Measurements from ENCODE around the gene SCP2.

Gene SCP2

GRCh38 chr1:52916241-52916975, 10.7 kb upstream of the SCP2 start:
- no peak overlapping the region for H4K8ac ChIP-seq (ENCODE audit: low read depth, low read length)
- H3K4me1 ChIP-seq (ENCODE audit: control insufficient read depth in 2 of 2, insufficient read depth in 1 of 2, low read depth in 1 of 2, low read length in 2 of 2) = peaks cover 0 to 1% of the 10 kb centered on the region in 2 donors
- no peak overlapping the region for H2BK5ac ChIP-seq (ENCODE audit: low read length)
- H3K23ac ChIP-seq (ENCODE audit: low read depth, low read length, poor library complexity) = no peak overlapping the region
- WGBS, 2 donors (ENCODE audit: extremely low coverage in 2 of 2, insufficient read length in 2 of 2, insufficient replicate concordance in 1 of 2) = no CpG with 5 or more reads among the region's 10 CpGs
- no peak overlapping the region for H2BK12ac ChIP-seq (ENCODE audit: low read length)
- H3K4ac ChIP-seq (ENCODE audit: low read length) = no peak overlapping the region
- H3K9ac ChIP-seq (ENCODE audit: low read depth, low read length, poor library complexity) = no peak overlapping the region
- H2AFZ ChIP-seq (ENCODE audit: low read length) = no peak overlapping the region
- H3K4me3 ChIP-seq (ENCODE audit: low read length in 2 of 2) = no peak overlapping the region
- H2BK120ac ChIP-seq (ENCODE audit: low read depth, low read length) = no peak overlapping the region
- H3K79me1 ChIP-seq (ENCODE audit: low read depth, low read length) = no peaks in the 10 kb centered on the region
- no peak overlapping the region for H2AK5ac ChIP-seq (ENCODE audit: low read depth, low read length)
- no peak overlapping the region for H3K18ac ChIP-seq (ENCODE audit: low read length)
- H3K27me3 ChIP-seq (ENCODE audit: control insufficient read depth in 3 of 3, insufficient read depth in 3 of 3, low read depth in 1 of 3, low read length in 3 of 3) = peaks cover 5 to 71% (median 15%) of the 10 kb centered on the region in 3 experiments
- no peak overlapping the region for H2BK15ac ChIP-seq (ENCODE audit: low read length)
- H3K9me3 ChIP-seq (replicated peaks in 1 of 2; ENCODE audit: control insufficient read depth in 2 of 2, insufficient read depth in 1 of 2, low read depth in 1 of 2, low read length in 2 of 2) = peaks cover 0 to 8% of the 10 kb centered on the region in 2 donors
- no peak overlapping the region for H3K27ac ChIP-seq (replicated peaks; ENCODE audit: low read length)
- no peak overlapping the region for H3K14ac ChIP-seq (ENCODE audit: low read length)
- no peak overlapping the region for H3K4me2 ChIP-seq (ENCODE audit: insufficient read depth, low read length, poor library complexity, severe bottlenecking)
- no peak for DNase-seq (ENCODE audit: low spot score)
- H4K91ac ChIP-seq (ENCODE audit: low read depth, low read length, poor library complexity) = no peak overlapping the region
- H3K36me3 ChIP-seq (replicated peaks in 1 of 2; ENCODE audit: control insufficient read depth in 2 of 2, insufficient read depth in 2 of 2, low read length in 2 of 2) = no peaks in the 10 kb centered on the region

DNA sequence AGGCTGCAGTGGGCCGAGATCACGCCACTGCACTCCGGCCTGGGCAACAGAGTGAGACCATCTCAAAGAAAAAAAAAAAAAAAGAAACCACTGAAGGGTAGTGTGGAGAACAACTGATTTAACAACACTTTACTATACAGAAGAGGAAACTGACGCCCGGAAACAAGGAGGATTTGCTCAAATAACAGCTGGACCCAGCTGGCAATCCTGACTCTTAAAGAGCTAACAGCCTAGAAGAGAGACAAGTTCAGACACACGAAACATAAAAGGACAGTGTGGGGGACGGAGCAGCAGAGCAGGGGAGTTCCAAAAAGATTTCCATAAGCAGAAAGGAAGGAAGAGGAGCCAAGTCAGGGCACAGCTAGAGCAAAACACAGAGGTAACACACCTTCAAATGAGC, 9.9 kb upstream of the SCP2 start:
- no peak overlapping the region for H4K91ac ChIP-seq (ENCODE audit: low read depth, low read length, poor library complexity)
- no peak overlapping the region for H3K23ac ChIP-seq (ENCODE audit: low read depth, low read length, poor library complexity)
- DNase-seq (ENCODE audit: low spot score) = no peak
- H2BK15ac ChIP-seq (ENCODE audit: low read length) = no peak overlapping the region
- no peak overlapping the region for H3K4me3 ChIP-seq (ENCODE audit: low read length in 2 of 2)
- no peak overlapping the region for H3K4ac ChIP-seq (ENCODE audit: low read length)
- WGBS, 2 donors (ENCODE audit: extremely low coverage in 2 of 2, insufficient read length in 2 of 2, insufficient replicate concordance in 1 of 2) = no CpG with 5 or more reads among the region's 7 CpGs
- no peak overlapping the region for H2BK5ac ChIP-seq (ENCODE audit: low read length)
- H3K79me1 ChIP-seq (ENCODE audit: low read depth, low read length) = no peaks in the 10 kb centered on the region
- no peak overlapping the region for H2AK5ac ChIP-seq (ENCODE audit: low read depth, low read length)
- H3K9me3 ChIP-seq (replicated peaks in 1 of 2; ENCODE audit: control insufficient read depth in 2 of 2, insufficient read depth in 1 of 2, low read depth in 1 of 2, low read length in 2 of 2) = peaks cover 0 to 8% of the 10 kb centered on the region in 2 donors
- no peak overlapping the region for H2BK12ac ChIP-seq (ENCODE audit: low read length)
- no peak overlapping the region for H4K8ac ChIP-seq (ENCODE audit: low read depth, low read length)
- no peak overlapping the region for H3K18ac ChIP-seq (ENCODE audit: low read length)
- H3K4me1 ChIP-seq (ENCODE audit: control insufficient read depth in 2 of 2, insufficient read depth in 1 of 2, low read depth in 1 of 2, low read length in 2 of 2) = peaks cover 0 to 1% of the 10 kb centered on the region in 2 donors
- no peak overlapping the region for H3K9ac ChIP-seq (ENCODE audit: low read depth, low read length, poor library complexity)
- no peak overlapping the region for H2BK120ac ChIP-seq (ENCODE audit: low read depth, low read length)
- no peaks in the 10 kb centered on the region for H3K36me3 ChIP-seq (replicated peaks in 1 of 2; ENCODE audit: control insufficient read depth in 2 of 2, insufficient read depth in 2 of 2, low read length in 2 of 2)
- H3K27me3 ChIP-seq (ENCODE audit: control insufficient read depth in 3 of 3, insufficient read depth in 3 of 3, low read depth in 1 of 3, low read length in 3 of 3) = peaks cover 7 to 77% (median 23%) of the 10 kb centered on the region in 3 experiments
- H3K14ac ChIP-seq (ENCODE audit: low read length) = no peak overlapping the region
- no peak overlapping the region for H2AFZ ChIP-seq (ENCODE audit: low read length)
- H3K4me2 ChIP-seq (ENCODE audit: insufficient read depth, low read length, poor library complexity, severe bottlenecking) = no peak overlapping the region
- H3K27ac ChIP-seq (replicated peaks; ENCODE audit: low read length) = no peak overlapping the region

GRCh38 chr1:52917581-52917980, 9.5 kb upstream of the SCP2 start:
- H4K91ac ChIP-seq (ENCODE audit: low read depth, low read length, poor library complexity) = no peak overlapping the region
- H3K36me3 ChIP-seq (replicated peaks in 1 of 2; ENCODE audit: control insufficient read depth in 2 of 2, insufficient read depth in 2 of 2, low read length in 2 of 2) = no peaks in the 10 kb centered on the region
- peaks cover 0 to 1% of the 10 kb centered on the region in 2 donors for H3K4me1 ChIP-seq (ENCODE audit: control insufficient read depth in 2 of 2, insufficient read depth in 1 of 2, low read depth in 1 of 2, low read length in 2 of 2)
- no CpG with 5 or more reads among the region's 1 CpG for WGBS, 2 donors (ENCODE audit: extremely low coverage in 2 of 2, insufficient read length in 2 of 2, insufficient replicate concordance in 1 of 2)
- DNase-seq (ENCODE audit: low spot score) = no peak
- H2AK5ac ChIP-seq (ENCODE audit: low read depth, low read length) = no peak overlapping the region
- H2BK120ac ChIP-seq (ENCODE audit: low read depth, low read length) = no peak overlapping the region
- H3K4ac ChIP-seq (ENCODE audit: low read length) = no peak overlapping the region
- no peak overlapping the region for H3K4me2 ChIP-seq (ENCODE audit: insufficient read depth, low read length, poor library complexity, severe bottlenecking)
- no peak overlapping the region for H3K9ac ChIP-seq (ENCODE audit: low read depth, low read length, poor library complexity)
- H2BK5ac ChIP-seq (ENCODE audit: low read length) = no peak overlapping the region
- H3K79me1 ChIP-seq (ENCODE audit: low read depth, low read length) = no peaks in the 10 kb centered on the region
- H4K8ac ChIP-seq (ENCODE audit: low read depth, low read length) = no peak overlapping the region
- H3K23ac ChIP-seq (ENCODE audit: low read depth, low read length, poor library complexity) = no peak overlapping the region
- peaks cover 7 to 78% (median 27%) of the 10 kb centered on the region in 3 experiments for H3K27me3 ChIP-seq (ENCODE audit: control insufficient read depth in 3 of 3, insufficient read depth in 3 of 3, low read depth in 1 of 3, low read length in 3 of 3)
- no peak overlapping the region for H3K4me3 ChIP-seq (ENCODE audit: low read length in 2 of 2)
- H2BK15ac ChIP-seq (ENCODE audit: low read length) = no peak overlapping the region
- peaks cover 0 to 9% of the 10 kb centered on the region in 2 donors for H3K9me3 ChIP-seq (replicated peaks in 1 of 2; ENCODE audit: control insufficient read depth in 2 of 2, insufficient read depth in 1 of 2, low read depth in 1 of 2, low read length in 2 of 2)
- H3K14ac ChIP-seq (ENCODE audit: low read length) = no peak overlapping the region
- H2AFZ ChIP-seq (ENCODE audit: low read length) = no peak overlapping the region
- H3K27ac ChIP-seq (replicated peaks; ENCODE audit: low read length) = no peak overlapping the region
- H2BK12ac ChIP-seq (ENCODE audit: low read length) = no peak overlapping the region
- no peak overlapping the region for H3K18ac ChIP-seq (ENCODE audit: low read length)

GRCh38 chr1:52918201-52918600, 8.9 kb upstream of the SCP2 start:
- no CpG with 5 or more reads among the region's 6 CpGs for WGBS, 2 donors (ENCODE audit: extremely low coverage in 2 of 2, insufficient read length in 2 of 2, insufficient replicate concordance in 1 of 2)
- Histone ChIP-seq H3K4me3 (ENCODE audit: low read length in 2 of 2) (no peak overlapping the region), H3K4me2 (ENCODE audit: insufficient read depth, low read length, poor library complexity, severe bottlenecking) (no peak overlapping the region), H3K9me3 (replicated peaks in 1 of 2; ENCODE audit: control insufficient read depth in 2 of 2, insufficient read depth in 1 of 2, low read depth in 1 of 2, low read length in 2 of 2) (peaks cover 0 to 14% of the 10 kb centered on the region in 2 donors), H4K8ac (ENCODE audit: low read depth, low read length) (no peak overlapping the region), H2AK5ac (ENCODE audit: low read depth, low read length) (no peak overlapping the region), H3K27me3 (ENCODE audit: control insufficient read depth in 3 of 3, insufficient read depth in 3 of 3, low read depth in 1 of 3, low read length in 3 of 3) (peaks cover 7 to 82% (median 30%) of the 10 kb centered on the region in 3 experiments), H2BK120ac (ENCODE audit: low read depth, low read length) (no peak overlapping the region), H3K4ac (ENCODE audit: low read length) (no peak overlapping the region), H3K14ac (ENCODE audit: low read length) (no peak overlapping the region), H3K36me3 (replicated peaks in 1 of 2; ENCODE audit: control insufficient read depth in 2 of 2, insufficient read depth in 2 of 2, low read length in 2 of 2) (no peaks in the 10 kb centered on the region), H2BK5ac (ENCODE audit: low read length) (no peak overlapping the region), H3K23ac (ENCODE audit: low read depth, low read length, poor library complexity) (no peak overlapping the region), H3K27ac (replicated peaks; ENCODE audit: low read length) (no peak overlapping the region), H2AFZ (ENCODE audit: low read length) (no peak overlapping the region), H3K9ac (ENCODE audit: low read depth, low read length, poor library complexity) (no peak overlapping the region), H3K18ac (ENCODE audit: low read length) (no peak overlapping the region), H2BK12ac (ENCODE audit: low read length) (no peak overlapping the region), H3K4me1 (ENCODE audit: control insufficient read depth in 2 of 2, insufficient read depth in 1 of 2, low read depth in 1 of 2, low read length in 2 of 2) (peaks cover 0 to 1% of the 10 kb centered on the region in 2 donors), H3K79me1 (ENCODE audit: low read depth, low read length) (no peaks in the 10 kb centered on the region), H4K91ac (ENCODE audit: low read depth, low read length, poor library complexity) (no peak overlapping the region), H2BK15ac (ENCODE audit: low read length) (no peak overlapping the region)
- no peak for DNase-seq (ENCODE audit: low spot score)

All from neuronal stem cell (in vitro differentiated cells).